LNCAP (cell line): ENCODE measurements around the gene ADH1A.

Experiments
- TF ChIP-seq, protein P1 (sequence below): fragments of 450-650 bp; IDR thresholded peaks from 2 replicates; pipeline ENCODE4 v1.5.1; 2017; ENCODE audit warnings: mild to moderate bottlenecking

Gene ADH1A

DNA sequence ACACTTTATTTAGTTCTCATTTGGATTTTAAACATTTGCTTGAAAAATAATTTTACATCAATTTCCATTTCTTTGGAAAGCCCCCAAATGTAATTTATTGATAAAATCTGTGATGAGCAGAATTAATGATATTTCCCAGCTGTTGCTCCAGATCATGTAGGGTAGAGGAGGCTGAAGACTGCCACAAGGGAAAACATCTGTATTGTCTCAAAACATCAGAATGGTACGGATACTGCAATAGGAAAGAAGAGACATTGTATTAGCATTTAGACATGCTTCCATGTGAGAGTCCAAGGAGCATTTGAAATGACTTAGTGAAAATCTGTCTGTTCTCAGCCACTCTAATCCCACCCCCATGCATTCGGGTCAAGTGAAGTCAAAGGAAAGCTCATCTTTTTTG lies 14.4 kb downstream of the ADH1A start:
- TF ChIP-seq, protein P1, sequence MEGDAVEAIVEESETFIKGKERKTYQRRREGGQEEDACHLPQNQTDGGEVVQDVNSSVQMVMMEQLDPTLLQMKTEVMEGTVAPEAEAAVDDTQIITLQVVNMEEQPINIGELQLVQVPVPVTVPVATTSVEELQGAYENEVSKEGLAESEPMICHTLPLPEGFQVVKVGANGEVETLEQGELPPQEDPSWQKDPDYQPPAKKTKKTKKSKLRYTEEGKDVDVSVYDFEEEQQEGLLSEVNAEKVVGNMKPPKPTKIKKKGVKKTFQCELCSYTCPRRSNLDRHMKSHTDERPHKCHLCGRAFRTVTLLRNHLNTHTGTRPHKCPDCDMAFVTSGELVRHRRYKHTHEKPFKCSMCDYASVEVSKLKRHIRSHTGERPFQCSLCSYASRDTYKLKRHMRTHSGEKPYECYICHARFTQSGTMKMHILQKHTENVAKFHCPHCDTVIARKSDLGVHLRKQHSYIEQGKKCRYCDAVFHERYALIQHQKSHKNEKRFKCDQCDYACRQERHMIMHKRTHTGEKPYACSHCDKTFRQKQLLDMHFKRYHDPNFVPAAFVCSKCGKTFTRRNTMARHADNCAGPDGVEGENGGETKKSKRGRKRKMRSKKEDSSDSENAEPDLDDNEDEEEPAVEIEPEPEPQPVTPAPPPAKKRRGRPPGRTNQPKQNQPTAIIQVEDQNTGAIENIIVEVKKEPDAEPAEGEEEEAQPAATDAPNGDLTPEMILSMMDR = no peak

DNA sequence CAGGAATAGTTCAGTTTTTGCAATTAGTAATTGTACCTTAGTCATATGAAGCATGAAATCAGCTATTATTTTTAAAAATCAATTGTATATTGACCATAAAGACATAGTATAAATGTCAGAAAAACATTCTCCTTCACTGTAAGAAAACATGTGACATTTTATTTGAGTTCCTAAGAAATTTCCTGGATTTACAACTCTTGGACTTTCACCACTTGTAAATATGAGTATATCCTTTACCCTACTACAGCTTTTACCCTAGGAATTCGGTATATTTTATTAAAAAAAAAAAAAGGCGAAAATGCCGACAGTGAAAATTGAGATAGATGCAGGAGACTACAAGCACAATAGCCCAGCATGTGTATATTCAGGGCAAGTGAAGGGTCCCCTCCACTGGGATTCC lies 14.9 kb downstream of the ADH1A start:
- TF ChIP-seq, protein P1 = no peak

DNA sequence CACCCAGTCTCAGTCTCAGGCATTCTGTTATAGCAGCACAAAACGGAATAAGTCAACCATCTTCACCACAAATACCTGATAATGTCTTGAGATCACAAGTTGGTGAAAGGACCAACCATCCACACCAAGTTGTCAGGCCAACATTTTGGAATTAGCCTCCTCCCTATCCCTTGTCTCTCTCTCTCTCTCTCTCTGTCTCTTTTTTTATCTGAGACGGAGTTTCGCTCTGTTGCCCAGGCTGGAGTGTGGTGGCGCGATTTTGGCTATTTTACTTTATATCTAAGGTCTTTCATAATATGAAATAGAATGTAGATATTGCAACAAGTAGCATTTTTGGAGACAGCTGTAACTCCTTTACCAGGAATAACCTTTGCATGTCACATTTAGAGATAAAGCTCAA lies 15.7 kb downstream of the ADH1A start:
- TF ChIP-seq, protein P1 = no peak

DNA sequence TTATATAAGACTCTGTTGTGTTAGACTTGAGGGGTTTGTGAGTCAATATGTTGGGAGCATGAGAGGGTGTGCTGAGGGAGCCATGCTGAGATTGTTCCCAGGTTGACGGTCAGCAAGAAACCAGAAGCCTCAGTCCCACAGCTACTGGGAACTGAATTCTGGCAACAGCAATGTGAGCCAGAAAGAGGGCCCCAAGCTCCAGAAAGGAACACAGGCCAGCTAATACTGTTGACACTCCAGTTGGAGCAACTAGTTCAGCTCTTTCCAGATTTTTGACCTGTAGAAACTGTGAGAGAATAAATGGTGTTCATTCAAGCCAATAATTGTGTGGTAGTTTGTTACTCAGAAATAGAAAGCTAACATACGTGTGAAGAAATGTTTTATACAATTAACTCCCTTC lies 17.1 kb downstream of the ADH1A start:
- TF ChIP-seq, protein P1 = no peak

DNA sequence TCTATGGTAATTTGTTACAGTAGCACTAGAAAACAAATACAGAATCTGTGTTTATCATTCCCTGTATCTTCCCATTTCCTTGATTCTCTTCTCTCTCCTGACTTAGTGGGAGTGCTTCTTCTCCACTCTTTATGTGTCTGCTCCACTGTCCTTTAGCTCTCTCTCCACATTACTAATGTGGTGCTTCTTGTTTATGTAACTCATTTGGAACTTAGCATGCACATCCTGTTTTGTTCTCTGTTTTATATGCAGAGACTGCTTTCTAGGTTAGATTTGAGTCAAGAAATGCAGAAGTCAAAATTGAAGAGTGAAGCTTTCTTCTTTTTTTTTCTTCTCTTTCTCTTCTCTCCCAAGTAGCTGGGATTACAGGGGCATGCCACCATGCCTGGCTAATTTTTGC lies 25.9 kb downstream of the ADH1A start:
- TF ChIP-seq, protein P1 = no peak

DNA sequence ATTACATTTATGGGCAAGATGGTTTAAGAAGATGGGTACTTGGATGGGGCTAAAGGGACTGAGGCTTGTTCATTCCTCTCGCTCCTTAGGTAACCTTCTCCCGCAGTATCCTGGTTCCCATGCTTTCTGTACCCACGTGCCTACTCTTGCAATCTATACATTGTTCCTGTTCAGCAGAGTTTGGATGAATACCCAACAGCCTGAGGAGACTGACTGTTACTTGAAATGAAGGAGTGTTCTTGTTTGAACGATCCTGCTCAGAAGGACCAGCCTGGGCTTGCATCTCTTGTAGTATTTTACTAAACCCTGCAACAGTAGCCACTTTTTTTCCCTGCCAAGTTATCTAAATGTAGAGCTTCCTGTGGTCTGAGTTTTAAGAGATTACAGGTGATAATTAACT lies 38.0 kb downstream of the ADH1A start:
- TF ChIP-seq, protein P1 = no peak

DNA sequence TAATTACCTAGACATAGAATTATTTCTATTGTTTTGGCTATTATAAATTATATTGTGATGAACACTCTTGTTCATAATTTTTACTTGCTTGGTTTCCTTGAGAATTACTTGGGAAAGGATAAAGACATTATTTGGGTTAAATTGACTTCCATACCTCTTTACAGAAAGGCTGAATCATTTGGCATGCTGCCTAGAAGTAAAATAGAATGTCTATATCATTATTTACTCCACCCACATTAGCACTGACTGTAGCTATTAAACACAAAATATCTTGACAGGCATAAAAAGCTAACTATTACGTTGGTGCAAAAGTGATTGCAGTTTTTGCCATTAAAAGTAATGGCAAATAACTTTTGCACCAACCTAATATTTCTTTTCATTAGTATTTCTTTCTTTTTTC lies 42.1 kb downstream of the ADH1A start:
- TF ChIP-seq, protein P1 = no peak

DNA sequence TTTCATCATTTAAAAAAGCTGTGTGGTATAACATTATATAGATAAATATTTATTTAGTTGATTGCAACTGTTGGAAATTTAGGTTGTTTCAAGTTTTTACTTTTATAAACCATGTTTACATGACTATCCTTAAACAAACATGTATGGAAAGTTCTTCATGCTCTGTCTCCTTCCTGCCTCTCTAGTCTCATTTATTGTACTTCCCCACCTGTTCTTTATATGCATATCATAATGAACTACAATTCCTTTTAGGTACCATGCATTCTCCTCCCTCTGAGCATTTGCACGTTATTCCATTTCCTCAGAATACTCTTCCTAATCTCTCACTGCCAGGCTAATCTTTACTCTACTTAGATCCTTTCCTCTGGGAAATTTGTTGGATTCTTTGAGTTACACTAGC lies 54.8 kb downstream of the ADH1A start:
- TF ChIP-seq, protein P1 = no peak
